NCI-H69 (cell line): ENCODE measurements around the gene TCN2.
"Not testable (repeated sequence)": the region's sequence is repeated elsewhere in the genome, so short reads cannot be mapped to it uniquely, and the experiment has no call there.

Experiments
- DNase-seq: peaks from one replicate; lab custom pipeline; 2025; lab: John Stamatoyannopoulos, UW

Gene TCN2

DNA sequence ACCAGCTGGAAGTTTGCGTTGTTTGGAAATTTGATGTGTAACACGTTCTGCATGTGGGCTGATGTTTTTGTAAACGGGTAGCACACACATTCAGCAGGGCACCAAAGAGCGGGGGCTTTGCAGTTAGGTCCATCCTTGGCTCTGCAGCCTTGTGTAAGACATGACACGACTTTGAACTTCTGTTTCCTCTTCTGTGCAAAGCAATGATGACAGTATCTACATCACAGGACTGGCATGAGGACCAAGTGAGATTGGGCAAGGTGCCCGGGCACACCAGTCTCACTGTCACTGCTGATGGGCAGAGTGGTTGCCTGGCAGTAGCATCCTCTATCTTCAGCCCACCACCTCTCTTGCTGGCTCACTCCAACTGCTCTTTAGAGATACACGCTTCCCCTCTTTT, 3.3 kb downstream of the TCN2 start:
- DNase-seq: no peak

DNA sequence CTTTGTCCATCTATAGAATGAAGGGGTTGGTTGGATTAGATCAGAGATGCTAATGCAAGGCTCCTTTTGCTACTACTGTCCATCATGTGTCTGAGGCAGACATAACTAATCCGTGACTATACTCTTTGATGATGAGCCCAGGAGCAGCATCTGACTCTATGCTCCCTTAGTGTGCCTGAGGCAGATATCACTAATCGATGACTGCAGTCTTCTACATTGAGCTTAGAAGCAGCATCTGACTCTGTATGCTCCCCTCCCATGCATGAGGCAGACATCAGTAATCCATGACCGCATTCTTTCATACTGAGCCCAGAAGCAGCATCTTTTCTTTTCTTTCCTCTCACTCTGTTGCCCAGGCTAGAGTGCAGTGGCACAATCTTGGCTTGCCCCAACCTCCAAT, 4.2 kb downstream of the TCN2 start:
- DNase-seq: no peak

DNA sequence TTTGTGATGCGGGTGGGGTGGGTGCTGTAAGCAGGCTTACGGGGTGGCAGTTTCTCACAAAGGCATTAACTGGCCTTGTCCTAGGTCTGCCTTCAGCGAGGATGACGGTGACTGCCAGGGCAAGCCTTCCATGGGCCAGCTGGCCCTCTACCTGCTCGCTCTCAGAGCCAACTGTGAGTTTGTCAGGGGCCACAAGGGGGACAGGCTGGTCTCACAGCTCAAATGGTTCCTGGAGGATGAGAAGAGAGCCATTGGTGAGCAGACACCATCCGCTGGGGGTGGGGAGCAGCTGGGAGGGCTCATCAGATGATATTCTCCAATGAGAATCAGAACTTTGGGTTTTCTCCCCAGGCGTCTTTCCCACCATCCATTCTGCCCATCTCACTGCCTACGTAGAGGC, 5.8 kb downstream of the TCN2 start:
- no peak for DNase-seq

DNA sequence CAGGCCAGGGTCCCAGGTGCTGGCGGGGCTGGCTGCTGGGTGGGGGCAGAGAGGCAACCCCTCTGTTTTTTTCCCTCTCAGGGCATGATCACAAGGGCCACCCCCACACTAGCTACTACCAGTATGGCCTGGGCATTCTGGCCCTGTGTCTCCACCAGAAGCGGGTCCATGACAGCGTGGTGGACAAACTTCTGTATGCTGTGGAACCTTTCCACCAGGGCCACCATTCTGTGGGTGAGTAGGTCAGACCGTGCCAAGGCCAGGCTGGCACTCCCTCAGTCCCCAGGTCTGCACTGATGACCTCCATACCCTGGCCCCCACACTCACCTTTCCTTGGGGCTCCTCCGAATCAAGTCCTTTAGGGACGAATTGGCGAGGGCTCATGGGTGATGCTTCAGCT, 7.3 kb downstream of the TCN2 start:
- DNase-seq: no peak

DNA sequence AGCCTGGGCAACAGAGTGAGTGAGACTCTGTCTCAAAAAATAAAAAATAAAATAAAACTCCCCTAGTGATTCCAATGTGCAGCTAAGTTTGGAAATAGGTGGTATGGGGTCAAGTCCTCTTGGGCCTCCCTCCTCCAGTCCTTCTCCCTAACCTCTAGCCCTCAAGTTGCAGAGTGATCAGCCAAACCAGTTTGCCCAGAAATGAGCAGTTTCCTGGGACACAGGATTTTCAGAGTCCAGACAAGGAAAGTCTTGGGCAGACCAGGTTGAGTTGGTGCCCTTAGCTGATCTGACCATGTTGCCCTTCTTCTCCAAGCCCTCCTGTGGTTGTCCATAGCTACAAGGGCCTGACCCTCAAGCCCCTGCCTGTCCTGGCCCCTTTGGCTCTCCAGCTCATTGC, 7.9 kb downstream of the TCN2 start:
- no peak for DNase-seq

DNA sequence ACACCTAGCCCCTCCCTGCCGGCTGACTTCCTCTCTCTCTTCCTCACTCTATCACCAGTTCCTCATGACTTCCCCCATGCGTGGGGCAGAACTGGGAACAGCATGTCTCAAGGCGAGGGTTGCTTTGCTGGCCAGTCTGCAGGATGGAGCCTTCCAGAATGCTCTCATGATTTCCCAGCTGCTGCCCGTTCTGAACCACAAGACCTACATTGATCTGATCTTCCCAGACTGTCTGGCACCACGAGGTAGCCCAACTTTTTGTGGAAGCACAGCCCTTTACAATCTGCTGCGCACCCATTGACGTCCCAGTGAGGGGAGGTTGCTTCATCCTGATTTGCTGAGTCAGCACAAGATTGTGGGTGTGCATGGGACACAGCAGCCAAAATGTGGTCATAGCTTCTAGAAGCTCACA, 8.6 kb downstream of the TCN2 start:
- no peak for DNase-seq

DNA sequence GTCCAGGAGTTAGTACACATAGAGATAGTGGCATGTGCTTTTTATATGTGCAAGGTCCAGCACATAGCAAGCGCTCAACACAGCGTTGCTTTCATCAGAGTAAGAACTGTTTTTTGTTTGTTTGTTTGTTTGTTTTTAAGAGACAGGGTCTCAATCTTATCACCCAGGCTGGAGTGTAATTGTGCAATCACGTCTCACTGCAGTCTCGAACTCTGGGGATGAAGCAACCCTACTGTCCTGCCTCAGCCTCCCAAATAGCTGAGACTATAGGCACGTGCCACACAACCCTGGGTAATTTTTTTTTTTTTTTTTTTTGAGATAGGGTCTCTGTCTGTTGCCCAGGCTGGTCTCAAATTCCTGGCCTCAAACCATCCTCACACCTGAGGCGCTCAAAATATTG, 10.8 kb downstream of the TCN2 start:
- no peak for DNase-seq

DNA sequence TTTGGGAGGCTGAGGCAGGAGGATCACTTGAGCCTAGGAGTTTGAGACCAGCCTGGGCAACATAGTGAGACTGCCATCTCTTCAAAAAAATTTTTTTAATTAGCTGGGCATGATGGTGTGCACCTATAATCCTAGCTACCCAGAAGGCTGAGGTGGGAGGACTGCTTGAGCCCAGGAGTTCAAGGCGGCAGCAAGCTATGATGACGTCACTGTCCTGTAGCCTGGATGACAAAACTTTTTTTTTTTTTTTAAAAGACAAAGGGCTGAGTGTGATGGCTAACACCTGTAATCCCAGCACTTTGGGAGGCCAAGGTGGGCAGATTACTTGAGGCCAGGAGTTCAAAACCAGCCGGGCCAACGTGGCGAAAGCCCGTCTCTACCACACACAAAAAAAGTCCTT, 12.9 kb downstream of the TCN2 start:
- DNase-seq: not testable (repeated sequence)

DNA sequence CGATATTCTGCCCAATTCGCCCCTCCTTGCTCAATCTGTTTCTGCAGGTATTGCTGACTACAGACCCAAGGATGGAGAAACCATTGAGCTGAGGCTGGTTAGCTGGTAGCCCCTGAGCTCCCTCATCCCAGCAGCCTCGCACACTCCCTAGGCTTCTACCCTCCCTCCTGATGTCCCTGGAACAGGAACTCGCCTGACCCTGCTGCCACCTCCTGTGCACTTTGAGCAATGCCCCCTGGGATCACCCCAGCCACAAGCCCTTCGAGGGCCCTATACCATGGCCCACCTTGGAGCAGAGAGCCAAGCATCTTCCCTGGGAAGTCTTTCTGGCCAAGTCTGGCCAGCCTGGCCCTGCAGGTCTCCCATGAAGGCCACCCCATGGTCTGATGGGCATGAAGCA, 19.4 kb downstream of the TCN2 start:
- no peak for DNase-seq

DNA sequence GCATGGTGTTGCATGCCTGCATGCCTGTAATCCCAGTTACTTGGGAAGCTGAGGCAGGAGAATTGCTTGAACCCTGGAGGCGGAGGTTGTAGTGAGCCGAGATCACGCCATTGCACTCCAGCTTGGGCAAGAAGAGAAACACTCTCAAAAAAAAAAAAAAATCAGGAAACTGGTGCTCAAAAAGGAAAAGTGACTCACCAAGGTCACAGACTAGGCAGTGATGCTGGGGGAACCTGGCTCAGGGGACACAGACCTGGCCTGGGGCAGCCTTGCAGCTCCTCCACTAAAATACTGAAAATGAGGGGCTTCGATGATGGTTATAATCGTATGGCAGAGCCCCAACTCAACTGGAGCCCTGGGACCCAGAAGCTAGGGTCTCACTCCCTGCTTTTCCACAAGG, 20.5 kb downstream of the TCN2 start:
- no peak for DNase-seq

DNA sequence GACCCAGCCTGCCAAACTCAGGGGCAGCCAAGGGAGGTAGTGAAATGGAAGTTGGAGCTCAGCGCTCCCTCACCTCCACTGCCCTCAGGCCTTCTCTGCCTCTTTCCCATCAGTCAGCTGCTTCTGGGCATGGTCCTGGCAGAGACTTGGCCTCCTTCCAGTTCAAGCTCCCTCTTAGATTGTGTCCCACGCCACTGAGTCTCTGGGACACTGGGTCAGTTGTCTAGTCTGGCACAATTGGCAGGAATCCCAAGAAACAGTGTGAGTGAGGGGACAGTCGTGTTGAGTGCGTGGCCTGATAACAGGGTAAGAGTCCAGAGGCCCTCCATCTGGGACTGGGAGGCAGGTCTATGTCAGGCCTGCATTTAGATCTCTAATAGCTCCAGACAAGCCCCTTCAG, 21.5 kb downstream of the TCN2 start:
- DNase-seq: peak; percentile 19

DNA sequence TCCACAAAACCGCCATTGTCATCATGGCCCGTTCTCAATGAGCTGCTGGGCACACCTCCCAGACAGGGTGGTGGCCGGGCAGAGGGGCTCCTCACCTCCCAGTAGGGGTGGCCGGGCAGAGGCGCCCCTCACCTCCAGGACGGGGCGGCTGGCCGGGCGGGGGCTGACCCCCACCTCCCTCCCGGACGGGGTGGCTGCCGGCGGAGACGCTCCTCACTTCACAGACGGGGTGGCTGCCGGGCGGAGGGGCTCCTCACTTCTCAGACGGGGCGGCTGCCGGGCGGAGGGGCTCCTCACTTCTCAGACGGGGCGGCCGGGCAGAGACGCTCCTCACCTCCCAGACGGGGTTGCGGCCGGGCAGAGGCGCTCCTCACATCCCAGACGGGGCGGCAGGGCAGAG, 24.5 kb downstream of the TCN2 start:
- not testable (repeated sequence) for DNase-seq

DNA sequence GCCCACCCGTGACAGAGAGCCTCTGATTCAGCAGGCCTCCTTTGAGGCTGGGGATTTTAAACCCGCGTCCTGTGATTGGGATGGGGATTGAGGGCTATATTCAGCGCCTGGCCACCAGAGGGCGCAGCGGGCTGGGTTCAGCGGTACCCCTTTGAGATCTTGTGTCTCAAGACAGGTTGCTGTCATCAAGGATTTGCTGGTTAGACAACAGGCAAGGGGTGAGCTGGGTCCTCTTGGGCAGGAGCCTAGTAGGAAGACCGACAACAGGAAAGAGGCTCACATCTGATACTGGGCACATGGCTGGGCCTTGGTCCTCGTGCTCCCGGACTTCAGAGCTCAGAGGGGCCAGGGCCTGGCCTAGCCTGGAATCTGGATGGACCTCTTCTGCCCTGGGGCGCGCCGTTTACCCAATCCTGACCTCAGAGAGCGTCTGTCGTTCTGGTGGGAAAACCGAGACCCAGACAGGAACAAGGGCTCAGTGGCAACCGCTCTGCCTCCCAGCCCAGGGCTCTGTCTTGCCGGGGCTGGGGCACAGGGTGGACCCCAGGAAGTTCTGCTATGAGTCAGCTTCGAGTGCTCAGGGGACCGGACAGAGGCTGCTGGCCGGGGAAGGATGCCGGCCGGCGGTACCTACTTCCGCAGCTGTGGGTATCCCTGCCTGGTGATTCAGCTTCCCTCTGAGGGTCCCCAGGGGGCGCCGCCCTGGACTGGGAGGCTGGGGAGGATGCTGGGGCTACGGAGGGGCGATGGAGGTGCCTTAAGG, 27.7 kb downstream of the TCN2 start:
- peak; percentile 94 for DNase-seq

DNA sequence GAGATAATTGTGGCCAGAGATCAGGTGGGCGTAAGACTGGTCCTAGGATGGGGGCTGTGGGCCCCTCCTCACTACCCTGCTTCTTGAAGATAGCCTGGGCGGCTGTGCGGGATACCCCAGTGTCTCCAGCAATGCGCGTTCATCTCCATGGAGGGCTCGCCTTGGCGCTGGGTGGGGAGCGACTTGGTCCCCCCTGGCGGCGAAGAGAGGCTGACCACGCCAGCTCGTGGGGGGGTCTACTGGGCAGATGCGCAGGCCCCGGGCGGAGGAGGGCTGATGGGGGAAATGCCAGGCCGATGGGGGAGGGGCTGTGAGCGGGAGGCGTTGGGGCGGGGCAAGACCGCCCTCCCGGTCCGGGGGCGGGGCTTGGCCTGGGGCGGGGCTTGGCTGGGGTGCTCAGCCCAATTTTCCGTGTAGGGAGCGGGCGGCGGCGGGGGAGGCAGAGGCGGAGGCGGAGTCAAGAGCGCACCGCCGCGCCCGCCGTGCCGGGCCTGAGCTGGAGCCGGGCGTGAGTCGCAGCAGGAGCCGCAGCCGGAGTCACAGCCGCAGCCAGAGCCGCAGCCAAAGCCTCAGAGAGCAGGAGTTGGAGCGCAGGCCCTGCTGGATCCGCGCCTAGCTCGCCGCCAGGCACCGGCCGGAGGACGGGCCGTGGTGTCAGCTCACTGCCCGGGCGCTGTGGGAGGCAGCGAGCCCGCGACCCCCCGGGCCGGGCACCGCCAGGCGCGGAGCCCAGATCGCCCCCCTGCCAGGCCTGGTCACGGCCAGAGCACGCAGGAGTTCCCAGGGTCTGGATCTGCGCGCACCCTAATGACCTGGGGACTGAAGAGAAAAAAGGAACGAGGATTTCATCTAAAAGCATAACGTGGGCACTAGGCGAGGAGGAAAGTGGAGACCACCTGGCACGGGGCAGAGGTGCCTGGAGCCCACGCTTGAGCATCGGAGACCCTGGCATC, 28.6 kb downstream of the TCN2 start, which contains the start of gene SLC35E4:
Gene SLC35E4 (plus strand): TSS at position 509 of the 953 bp plus-strand sequence. CDS start 670 bp downstream, outside the sequence.
- peak; percentile 97 for DNase-seq

DNA sequence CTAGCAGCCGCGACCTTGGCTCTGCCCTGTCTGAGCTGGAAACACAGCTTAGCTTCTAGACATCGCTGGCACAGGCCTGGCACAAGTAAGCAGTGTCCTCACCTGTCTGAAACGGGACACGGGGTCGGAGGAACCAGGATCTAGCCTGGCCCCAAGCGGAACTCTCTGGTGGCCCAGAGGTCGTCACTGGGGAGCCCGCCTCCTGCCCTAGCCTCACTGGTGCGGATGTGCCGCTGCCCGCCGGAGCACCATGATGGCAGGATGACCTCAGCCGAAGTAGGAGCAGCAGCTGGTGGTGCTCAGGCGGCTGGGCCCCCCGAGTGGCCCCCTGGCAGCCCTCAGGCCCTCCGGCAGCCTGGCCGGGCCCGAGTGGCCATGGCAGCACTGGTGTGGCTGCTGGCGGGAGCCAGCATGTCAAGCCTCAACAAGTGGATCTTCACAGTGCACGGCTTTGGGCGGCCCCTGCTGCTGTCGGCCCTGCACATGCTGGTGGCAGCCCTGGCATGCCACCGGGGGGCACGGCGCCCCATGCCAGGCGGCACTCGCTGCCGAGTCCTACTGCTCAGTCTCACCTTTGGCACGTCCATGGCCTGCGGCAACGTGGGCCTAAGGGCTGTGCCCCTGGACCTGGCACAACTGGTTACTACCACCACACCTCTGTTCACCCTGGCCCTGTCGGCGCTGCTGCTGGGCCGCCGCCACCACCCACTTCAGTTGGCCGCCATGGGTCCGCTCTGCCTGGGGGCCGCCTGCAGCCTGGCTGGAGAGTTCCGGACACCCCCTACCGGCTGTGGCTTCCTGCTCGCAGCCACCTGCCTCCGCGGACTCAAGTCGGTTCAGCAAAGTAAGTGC, 29.5 kb downstream of the TCN2 start:
- peak; percentile 58 for DNase-seq

DNA sequence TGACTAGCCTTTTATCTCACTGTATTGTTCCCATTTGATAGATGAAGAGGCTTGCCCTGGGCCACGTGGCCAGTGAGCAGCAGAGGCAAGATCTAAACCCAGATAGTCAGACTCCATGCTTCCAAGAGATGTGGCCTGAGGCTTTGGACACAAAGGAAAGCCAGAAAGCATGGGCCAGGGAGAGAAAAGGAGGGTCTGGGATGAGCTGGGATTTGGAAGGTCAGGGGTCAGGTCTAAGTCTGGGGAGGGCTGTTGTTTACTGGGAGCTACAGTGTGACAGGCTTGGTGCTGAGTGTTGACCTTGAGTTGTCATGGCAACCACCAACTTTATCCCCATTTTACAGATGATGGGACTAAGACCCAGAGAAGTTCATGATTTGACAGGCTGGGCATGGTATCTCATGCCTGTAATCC, 30.7 kb downstream of the TCN2 start:
- peak; percentile 11 for DNase-seq

DNA sequence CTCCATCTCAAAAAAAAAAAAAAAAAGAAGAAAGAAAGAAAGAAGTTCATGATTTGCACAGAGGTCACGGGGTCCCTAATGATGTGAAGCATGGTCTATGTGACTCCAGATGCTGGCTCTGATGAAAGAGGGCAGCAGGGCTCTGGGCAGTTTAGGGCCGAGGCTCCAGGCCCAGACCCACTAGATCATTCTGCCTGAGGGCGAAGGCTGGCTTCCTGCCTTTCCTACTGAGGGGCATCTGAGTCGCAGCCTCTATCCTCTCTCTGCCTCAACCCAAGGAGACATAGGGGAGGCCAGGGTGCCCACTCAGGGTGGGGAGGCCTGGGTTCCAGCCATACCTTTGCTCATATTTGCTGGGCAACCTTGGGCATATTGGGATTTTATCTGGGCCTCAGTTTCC, 33.4 kb downstream of the TCN2 start:
- no peak for DNase-seq

DNA sequence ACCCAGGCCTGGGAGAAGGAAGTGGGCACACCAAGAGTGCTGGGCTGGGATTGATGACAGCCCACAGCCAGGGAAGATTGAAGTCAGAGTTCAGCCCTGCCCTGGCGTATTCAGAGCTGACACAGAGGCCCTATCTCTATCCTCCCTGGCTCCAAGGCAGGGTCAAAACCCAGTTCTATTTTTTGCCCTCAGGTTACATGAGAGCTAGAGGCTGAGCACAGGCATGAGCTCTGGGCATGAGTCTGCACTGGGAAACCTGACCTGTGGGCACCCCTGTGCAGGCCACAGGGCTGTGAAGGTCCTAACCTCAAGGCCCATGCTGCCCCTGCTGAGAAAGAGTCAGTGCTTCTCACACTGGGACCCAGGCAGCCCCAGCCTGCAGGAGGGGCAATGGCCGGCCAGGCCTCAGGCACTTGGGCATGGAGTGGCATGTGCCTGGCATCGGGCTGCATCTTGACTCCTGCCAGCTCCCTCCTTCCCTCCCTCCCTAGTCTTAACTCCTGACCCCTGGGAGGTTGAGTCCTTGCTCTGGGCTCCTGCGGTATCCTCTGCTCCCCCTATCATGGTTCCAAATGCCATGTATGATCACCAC, 34.0 kb downstream of the TCN2 start:
- no peak for DNase-seq

DNA sequence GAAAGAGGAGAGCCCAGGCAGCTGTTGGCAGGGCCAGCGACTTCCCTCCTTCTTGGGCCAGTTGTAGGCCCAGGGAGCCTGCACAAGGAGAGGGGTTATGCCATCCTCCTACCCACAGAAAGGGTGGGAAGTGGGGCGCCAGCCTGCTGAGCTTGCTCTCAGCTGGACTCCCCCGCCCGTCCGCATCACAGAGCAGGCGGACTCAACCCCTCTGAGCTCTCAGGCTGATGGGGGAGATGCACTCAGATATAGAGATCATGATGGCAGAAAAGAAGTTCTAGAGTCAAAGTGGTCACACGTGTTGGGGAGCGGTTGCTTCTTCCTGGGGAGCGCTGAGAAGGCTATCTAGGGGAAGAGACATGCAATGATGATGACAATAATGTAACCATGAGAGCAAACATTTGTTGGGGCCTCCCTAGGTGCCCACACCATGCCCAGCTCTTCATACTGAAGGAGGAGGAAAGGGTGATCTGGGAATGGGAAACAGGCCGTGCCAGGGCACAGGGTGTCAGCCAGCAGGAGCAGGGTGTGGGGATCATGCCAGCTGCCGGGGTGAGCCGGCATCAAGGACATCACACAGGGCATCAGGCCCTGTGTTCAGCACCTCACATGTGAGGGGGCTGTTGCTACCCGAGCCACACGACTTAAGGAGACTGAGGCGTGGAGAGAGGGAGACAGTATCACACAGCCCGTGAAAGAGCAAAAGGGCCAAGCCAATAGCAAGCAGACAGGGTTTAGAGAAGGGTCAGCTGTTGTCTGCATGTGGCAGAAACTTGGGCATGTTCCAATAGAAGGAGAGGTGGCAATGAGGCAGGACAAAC, 36.3 kb downstream of the TCN2 start:
- DNase-seq: no peak

DNA sequence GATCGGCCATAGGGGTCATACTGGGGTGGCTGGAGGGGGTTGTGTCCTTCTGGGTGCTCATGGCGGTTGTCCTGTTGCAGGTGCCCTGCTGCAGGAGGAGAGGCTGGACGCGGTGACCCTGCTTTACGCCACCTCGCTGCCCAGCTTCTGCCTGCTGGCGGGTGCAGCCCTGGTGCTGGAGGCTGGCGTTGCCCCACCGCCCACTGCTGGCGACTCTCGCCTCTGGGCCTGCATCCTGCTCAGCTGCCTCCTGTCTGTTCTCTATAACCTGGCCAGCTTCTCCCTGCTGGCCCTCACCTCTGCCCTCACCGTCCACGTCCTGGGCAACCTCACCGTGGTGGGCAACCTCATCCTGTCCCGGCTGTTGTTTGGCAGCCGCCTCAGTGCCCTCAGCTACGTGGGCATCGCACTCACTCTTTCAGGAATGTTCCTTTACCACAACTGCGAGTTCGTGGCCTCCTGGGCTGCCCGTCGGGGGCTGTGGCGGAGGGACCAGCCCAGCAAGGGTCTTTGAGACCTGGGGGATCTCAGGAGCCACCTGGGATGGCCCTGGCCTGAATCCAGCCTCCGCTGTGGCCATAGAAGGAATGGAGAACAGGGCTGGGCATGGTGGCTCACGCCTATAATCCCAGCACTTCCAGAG, 39.7 kb downstream of the TCN2 start:
- no peak for DNase-seq
